GM19099 (cell line): Measurements from ENCODE around the gene SYK.

ENCODE experiments used
- POLR2A ChIP-seq: IDR thresholded peaks from 3 replicates; pipeline ENCODE4 v1.6.1; 2011; ENCODE audit warnings: low read depth; ENCODE audit not compliant: insufficient read length; ENCODE audit errors: extremely low read depth

The SYK gene

GRCh38 chr9:90814355-90814754, 12.7 kb downstream of the SYK start:
- no peak for TF ChIP-seq POLR2A

- TF ChIP-seq POLR2A, result no peak
These were observed 13.7 kb downstream of the SYK start for GRCh38 chr9:90815183-90815943.

- no peak for TF ChIP-seq POLR2A
These were observed 14.3 kb downstream of the SYK start for GRCh38 chr9:90815944-90816357.

GRCh38 chr9:90816690-90817089, 15.1 kb downstream of the SYK start:
- TF ChIP-seq POLR2A, result no peak

GRCh38 chr9:90818279-90818678, 16.7 kb downstream of the SYK start:
- no peak for TF ChIP-seq POLR2A

GRCh38 chr9:90821697-90822096, 20.1 kb downstream of the SYK start:
- TF ChIP-seq POLR2A, result no peak

- TF ChIP-seq POLR2A, result no peak
These were observed 21.2 kb downstream of the SYK start for GRCh38 chr9:90822866-90823265.

GRCh38 chr9:90825586-90825985, 24.0 kb downstream of the SYK start:
- TF ChIP-seq POLR2A, result no peak

- TF ChIP-seq POLR2A, result no peak
These were observed 24.9 kb downstream of the SYK start for GRCh38 chr9:90826326-90827020.

GRCh38 chr9:90827181-90827871, 25.7 kb downstream of the SYK start:
- peak; percentile 40 for TF ChIP-seq POLR2A

- TF ChIP-seq POLR2A, result no peak
These were observed 28.4 kb downstream of the SYK start for GRCh38 chr9:90830051-90830450.

GRCh38 chr9:90830977-90831376, 29.4 kb downstream of the SYK start:
- TF ChIP-seq POLR2A, result no peak

GRCh38 chr9:90832261-90832660, 30.6 kb downstream of the SYK start:
- no peak for TF ChIP-seq POLR2A

- TF ChIP-seq POLR2A, result no peak
These were observed 33.4 kb downstream of the SYK start for GRCh38 chr9:90834828-90835595.
